H9 (cell line): Measurements from ENCODE around the gene DGKD. TPM values are rescaled to one million over a fixed set of nuclear protein-coding genes. Genes with fewer than 3 reads are reported as not detected.

Experiments used
- DNase-seq: peaks from one replicate; pipeline ENCODE4 v3.0.0-alpha.2; 2017
- H2AFZ ChIP-seq: one replicate; pipeline ENCODE4 v1.6.1; 2013; ENCODE audit warnings: mild to moderate bottlenecking, low read length, control low read depth, moderate library complexity
- H2AK5ac ChIP-seq: 2 replicates; pipeline ENCODE4 v1.6.1; 2013; ENCODE audit warnings: low read length, control low read depth, mixed read lengths; ENCODE audit not compliant: insufficient read length
- H2BK120ac ChIP-seq: one replicate; pipeline ENCODE4 v1.6.1; 2013; ENCODE audit warnings: low read depth, mild to moderate bottlenecking, low read length, control low read depth, inconsistent platforms; ENCODE audit not compliant: poor library complexity, severe bottlenecking
- H2BK12ac ChIP-seq: 2 replicates; pipeline ENCODE4 v1.6.1; 2013; ENCODE audit warnings: low read length, control low read depth, mixed read lengths, low read depth; ENCODE audit not compliant: insufficient read length
- H2BK15ac ChIP-seq: 2 replicates; pipeline ENCODE4 v1.6.1; 2013; ENCODE audit warnings: low read depth, low read length, control low read depth
- H2BK20ac ChIP-seq: one replicate; pipeline ENCODE4 v1.6.1; 2013; ENCODE audit warnings: low read depth, mild to moderate bottlenecking, low read length, control low read depth, inconsistent platforms; ENCODE audit not compliant: poor library complexity, severe bottlenecking
- H2BK5ac ChIP-seq: 2 replicates; pipeline ENCODE4 v1.6.1; 2013; ENCODE audit warnings: low read length, control low read depth, mixed read lengths; ENCODE audit not compliant: insufficient read length
- H3K14ac ChIP-seq: 2 replicates; pipeline ENCODE4 v1.6.1; 2013; ENCODE audit warnings: low read length, control low read depth; ENCODE audit not compliant: insufficient read depth
- H3K18ac ChIP-seq: 2 replicates; pipeline ENCODE4 v1.6.1; 2013; ENCODE audit warnings: low read depth, mild to moderate bottlenecking, mixed read lengths, low read length, control low read depth; ENCODE audit not compliant: insufficient read length
- H3K23ac ChIP-seq: 2 replicates; pipeline ENCODE4 v1.6.1; 2013; ENCODE audit warnings: low read length, control low read depth, mixed read lengths, low read depth; ENCODE audit not compliant: insufficient read length
- H3K23me2 ChIP-seq: 2 replicates; pipeline ENCODE4 v1.6.1; 2013; ENCODE audit warnings: low read depth, mild to moderate bottlenecking, mixed read lengths, low read length, control low read depth; ENCODE audit not compliant: insufficient read length, poor library complexity, severe bottlenecking
- H3K27ac ChIP-seq: 2 replicates; pipeline ENCODE4 v1.5.1; 2013; ENCODE audit warnings: low read length, control low read depth, mixed read lengths, low read depth; ENCODE audit not compliant: insufficient read length
- H3K27me3 ChIP-seq: 2 replicates; pipeline ENCODE4 v1.6.1; 2013; ENCODE audit warnings: low read length, control low read depth, inconsistent platforms; ENCODE audit not compliant: insufficient read depth
- H3K4ac ChIP-seq: 2 replicates; pipeline ENCODE4 v1.6.1; 2013; ENCODE audit warnings: low read depth, mild to moderate bottlenecking, control low read depth, inconsistent platforms, low read length, moderate library complexity
- H3K4me1 ChIP-seq: 2 replicates; pipeline ENCODE4 v1.6.1; 2013; ENCODE audit warnings: low read length, control low read depth, inconsistent platforms; ENCODE audit not compliant: insufficient read depth
- H3K4me2 ChIP-seq: 2 replicates; pipeline ENCODE4 v1.6.1; 2013; ENCODE audit warnings: low read length, control low read depth, mixed read lengths; ENCODE audit not compliant: insufficient read length, insufficient read depth
- H3K56ac ChIP-seq: 2 replicates; pipeline ENCODE4 v1.6.1; 2013; ENCODE audit warnings: low read depth, mild to moderate bottlenecking, mixed read lengths, low read length, control low read depth; ENCODE audit not compliant: insufficient read length
- H3K79me1 ChIP-seq: 2 replicates; pipeline ENCODE4 v1.6.1; 2013; ENCODE audit warnings: low read depth, mild to moderate bottlenecking, moderate library complexity, low read length, control low read depth, inconsistent platforms; ENCODE audit not compliant: insufficient read depth, poor library complexity, severe bottlenecking
- H3K79me2 ChIP-seq: 2 replicates; pipeline ENCODE4 v1.6.1; 2013; ENCODE audit warnings: low read length, control low read depth, inconsistent platforms; ENCODE audit not compliant: insufficient read depth
- H3K9ac ChIP-seq: 2 replicates; pipeline ENCODE4 v1.6.1; 2013; ENCODE audit warnings: low read length, control low read depth, mixed read lengths; ENCODE audit not compliant: insufficient read length; ENCODE audit errors: extremely low read depth
- H3K9me3 ChIP-seq: one replicate; pipeline ENCODE4 v1.6.1; 2013; ENCODE audit warnings: low read depth, low read length, inconsistent platforms; ENCODE audit not compliant: control insufficient read depth
- H3T11ph ChIP-seq: one replicate; pipeline ENCODE4 v1.6.1; 2013; ENCODE audit warnings: mild to moderate bottlenecking, low read length, control low read depth, inconsistent platforms
- H4K20me1 ChIP-seq: one replicate; pipeline ENCODE4 v1.6.1; 2013; ENCODE audit not compliant: control insufficient read depth, insufficient read length, insufficient read depth
- H4K5ac ChIP-seq: 2 replicates; pipeline ENCODE4 v1.6.1; 2013; ENCODE audit warnings: low read depth, mild to moderate bottlenecking, mixed read lengths, low read length, control low read depth; ENCODE audit not compliant: insufficient read length
- H4K8ac ChIP-seq: replicated peaks from 2 replicates; pipeline ENCODE4 v1.6.1; 2013; ENCODE audit warnings: low read length, control low read depth, mixed read lengths, low read depth; ENCODE audit not compliant: insufficient read length
- H4K91ac ChIP-seq: 2 replicates; pipeline ENCODE4 v1.6.1; 2013; ENCODE audit warnings: low read depth, mild to moderate bottlenecking, moderate library complexity, mixed read lengths, low read length, control low read depth; ENCODE audit not compliant: insufficient read length
- H3K27ac Mint-ChIP-seq, 3 experiments: 2 replicates in 2 of 3; 3 replicates in 1 of 3; pipeline ENCODE4 v1.8.0; 2020 to 2021; ENCODE audit warnings: mixed read lengths in 3 of 3, mild to moderate bottlenecking in 1 of 3, moderate library complexity in 1 of 3
- H3K27me3 Mint-ChIP-seq: 2 replicates; pipeline ENCODE4 v1.8.0; 2021; ENCODE audit warnings: low read depth, mild to moderate bottlenecking, moderate library complexity, mixed read lengths
- H3K36me3 Mint-ChIP-seq, 3 experiments: 2 replicates in 2 of 3; 3 replicates in 1 of 3; pipeline ENCODE4 v1.8.0; 2020 to 2021; ENCODE audit warnings: low read depth in 3 of 3, mixed read lengths in 3 of 3; ENCODE audit not compliant: insufficient read depth in 1 of 3
- H3K4me1 Mint-ChIP-seq, 2 experiments: 2 replicates each; pipeline ENCODE4 v1.8.0; 2020; ENCODE audit warnings: mixed read lengths in 2 of 2
- H3K4me3 Mint-ChIP-seq, 2 experiments: 2 replicates in 1 of 2; 3 replicates in 1 of 2; pipeline ENCODE4 v1.8.0; 2020 to 2021; ENCODE audit warnings: mild to moderate bottlenecking in 2 of 2, mixed read lengths in 2 of 2, moderate library complexity in 1 of 2
- H3K9me3 Mint-ChIP-seq, 2 experiments: 2 replicates in 1 of 2; 3 replicates in 1 of 2; pipeline ENCODE4 v1.8.0; 2020; ENCODE audit warnings: mild to moderate bottlenecking in 2 of 2, mixed read lengths in 2 of 2, moderate library complexity in 1 of 2
- WGBS: extraction: QIAGEN DNeasy Blood & Tissue Kit; methylation state at CpG from one replicate; pipeline ENCODE4 v1.1.7; 2013; ENCODE audit warnings: missing lambda C conversion rate, low lambda C conversion rate, mixed read lengths; ENCODE audit not compliant: insufficient read length; ENCODE audit errors: extremely low coverage; 5-methylcytosine and 5-hydroxymethylcytosine counted together
- total RNA-seq: library from RNA; stranded (reverse); gene quantifications from 2 replicates; pipeline ENCODE4 v1.2.1, GENCODE V29; 2021
- TF ChIP-seq, protein P1 (sequence below): fragments of 200-600 bp; sonication (generic); conservative IDR thresholded peaks from 3 replicates; pipeline ENCODE4 v1.8.0; 2021; ENCODE audit warnings: antibody characterized with exemption, mild to moderate bottlenecking

Gene DGKD
- total RNA-seq, 1 experiment from 2014 or later, result 20.7 TPM

DNA sequence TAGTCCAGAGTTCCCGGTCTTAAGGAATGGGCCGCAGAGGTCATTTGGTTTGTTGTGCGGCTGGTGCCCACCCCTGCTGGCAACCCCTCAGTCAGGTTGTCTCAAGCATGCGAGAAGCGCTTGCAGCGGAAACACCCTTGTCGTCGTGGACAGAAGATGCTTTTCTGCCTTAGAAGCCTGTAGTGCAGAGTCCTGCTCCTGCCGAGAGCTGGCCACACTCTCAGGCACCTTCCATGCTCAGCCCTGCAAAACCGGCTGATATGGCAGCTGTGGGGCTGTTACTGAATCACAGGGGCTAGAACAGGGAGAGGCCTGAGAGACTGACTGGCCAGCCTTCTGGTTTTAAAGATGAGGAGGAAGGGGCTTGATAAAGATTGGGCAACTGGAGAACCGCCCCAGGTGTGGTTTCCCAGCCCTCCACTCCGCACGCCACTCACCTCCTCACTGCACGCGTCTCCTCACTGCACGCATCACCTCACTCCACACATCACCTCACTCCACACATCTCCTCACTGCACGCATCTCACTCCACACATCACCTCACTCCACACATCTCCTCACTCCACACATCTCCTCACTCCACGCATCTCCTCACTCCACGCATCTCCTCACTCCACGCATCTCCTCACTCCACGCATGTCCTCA lies 108.7 kb downstream of the DGKD start:
- H4K91ac ChIP-seq, result no peak overlapping the region
- no peak overlapping the region for H3K56ac ChIP-seq
- H3K9me3 ChIP-seq, result no peaks in the 10 kb centered on the region
- no peak overlapping the region for H2AK5ac ChIP-seq
- Mint-ChIP-seq H3K36me3 (peaks cover 21 to 42% (median 40%) of the 10 kb centered on the region in 3 experiments), H3K27me3 (no peaks in the 10 kb centered on the region; the same call in none of the 2 replicates), H3K27ac (no peak overlapping the region), H3K4me1 (no peaks in the 10 kb centered on the region), H3K4me3 (no peak overlapping the region), H3K9me3 (no peaks in the 10 kb centered on the region; a peak in 1 of 5 replicates)
- H3K79me2 ChIP-seq, result no peaks in the 10 kb centered on the region
- no peak overlapping the region for H3K14ac ChIP-seq
- H3K79me1 ChIP-seq, result no peaks in the 10 kb centered on the region
- TF ChIP-seq, protein P1, sequence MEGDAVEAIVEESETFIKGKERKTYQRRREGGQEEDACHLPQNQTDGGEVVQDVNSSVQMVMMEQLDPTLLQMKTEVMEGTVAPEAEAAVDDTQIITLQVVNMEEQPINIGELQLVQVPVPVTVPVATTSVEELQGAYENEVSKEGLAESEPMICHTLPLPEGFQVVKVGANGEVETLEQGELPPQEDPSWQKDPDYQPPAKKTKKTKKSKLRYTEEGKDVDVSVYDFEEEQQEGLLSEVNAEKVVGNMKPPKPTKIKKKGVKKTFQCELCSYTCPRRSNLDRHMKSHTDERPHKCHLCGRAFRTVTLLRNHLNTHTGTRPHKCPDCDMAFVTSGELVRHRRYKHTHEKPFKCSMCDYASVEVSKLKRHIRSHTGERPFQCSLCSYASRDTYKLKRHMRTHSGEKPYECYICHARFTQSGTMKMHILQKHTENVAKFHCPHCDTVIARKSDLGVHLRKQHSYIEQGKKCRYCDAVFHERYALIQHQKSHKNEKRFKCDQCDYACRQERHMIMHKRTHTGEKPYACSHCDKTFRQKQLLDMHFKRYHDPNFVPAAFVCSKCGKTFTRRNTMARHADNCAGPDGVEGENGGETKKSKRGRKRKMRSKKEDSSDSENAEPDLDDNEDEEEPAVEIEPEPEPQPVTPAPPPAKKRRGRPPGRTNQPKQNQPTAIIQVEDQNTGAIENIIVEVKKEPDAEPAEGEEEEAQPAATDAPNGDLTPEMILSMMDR, result no peak
- no peak overlapping the region for H3K23ac ChIP-seq
- no peaks in the 10 kb centered on the region for H4K20me1 ChIP-seq
- H4K8ac ChIP-seq, result no peak overlapping the region
- H3K4me2 ChIP-seq, result no peak overlapping the region
- H2AFZ ChIP-seq, result no peak overlapping the region
- no peak overlapping the region for H3K4ac ChIP-seq
- no peaks in the 10 kb centered on the region for H3K23me2 ChIP-seq
- H2BK5ac ChIP-seq, result no peak overlapping the region
- H4K5ac ChIP-seq, result no peak overlapping the region
- no peaks in the 10 kb centered on the region for H3K27me3 ChIP-seq
- no peak overlapping the region for H2BK120ac ChIP-seq
- no peak overlapping the region for H2BK20ac ChIP-seq
- DNase-seq, result no peak
- no peak overlapping the region for H2BK12ac ChIP-seq
- H2BK15ac ChIP-seq, result no peak overlapping the region
- WGBS, result 100% methylated on average over 4 of the region's 21 CpGs
- H3K9ac ChIP-seq, result no peak overlapping the region
- no peak overlapping the region for H3K27ac ChIP-seq
- no peaks in the 10 kb centered on the region for H3K4me1 ChIP-seq
- H3K18ac ChIP-seq, result no peak overlapping the region
- H3T11ph ChIP-seq, result no peak overlapping the region
